ENCODE results near the gene PSD2. TPM values are rescaled to one million over a fixed set of nuclear protein-coding genes. Genes with fewer than 3 reads are reported as not detected.

The PSD2 gene
- total and polyA plus RNA-seq, 4 donors = 0.05 TPM; not detected in 3

DNA sequence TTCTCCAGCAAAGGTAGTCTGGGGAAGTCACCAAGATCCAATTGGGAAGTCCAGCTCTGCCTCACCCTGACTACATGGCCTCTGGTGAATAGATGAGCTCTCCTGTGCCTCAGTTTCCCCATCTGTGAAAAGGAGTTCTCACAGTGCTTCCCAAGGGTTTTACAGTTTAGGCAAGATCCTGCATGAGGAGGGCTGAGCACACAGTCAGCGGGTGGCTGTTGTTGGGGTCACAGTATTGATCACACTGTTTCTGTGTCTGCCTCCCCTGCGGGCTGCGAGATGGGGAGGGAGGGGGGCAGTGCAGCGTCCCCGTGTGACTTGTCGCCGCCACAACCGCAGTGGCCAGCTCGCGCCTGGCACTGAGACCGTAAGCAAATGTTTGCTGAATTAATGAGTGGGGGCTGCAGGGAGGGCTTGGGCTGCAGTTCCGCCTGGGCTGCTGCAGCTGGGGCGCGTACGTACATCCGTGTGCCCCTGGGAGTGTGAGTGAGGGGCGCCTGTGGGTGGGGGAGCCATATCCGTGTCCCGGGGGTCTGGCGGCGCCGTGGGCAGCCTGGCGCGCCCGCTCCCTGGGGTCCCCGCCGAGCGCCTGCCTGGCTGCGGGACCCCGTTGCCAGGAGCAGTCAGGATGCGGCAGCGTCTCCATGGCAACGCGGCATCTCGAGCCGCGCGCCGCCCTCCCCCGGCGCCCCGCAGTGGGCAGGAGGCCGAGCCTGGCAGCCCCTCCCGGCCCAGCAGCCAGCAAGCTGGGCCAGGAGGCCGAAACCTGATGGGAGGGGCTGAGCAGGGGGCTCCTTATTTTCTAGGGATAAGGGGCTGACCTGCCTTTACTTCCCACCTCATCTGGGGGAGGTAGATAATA, 31.4 kb upstream of the PSD2 start (continued):
- TF ChIP-seq, protein P1, sequence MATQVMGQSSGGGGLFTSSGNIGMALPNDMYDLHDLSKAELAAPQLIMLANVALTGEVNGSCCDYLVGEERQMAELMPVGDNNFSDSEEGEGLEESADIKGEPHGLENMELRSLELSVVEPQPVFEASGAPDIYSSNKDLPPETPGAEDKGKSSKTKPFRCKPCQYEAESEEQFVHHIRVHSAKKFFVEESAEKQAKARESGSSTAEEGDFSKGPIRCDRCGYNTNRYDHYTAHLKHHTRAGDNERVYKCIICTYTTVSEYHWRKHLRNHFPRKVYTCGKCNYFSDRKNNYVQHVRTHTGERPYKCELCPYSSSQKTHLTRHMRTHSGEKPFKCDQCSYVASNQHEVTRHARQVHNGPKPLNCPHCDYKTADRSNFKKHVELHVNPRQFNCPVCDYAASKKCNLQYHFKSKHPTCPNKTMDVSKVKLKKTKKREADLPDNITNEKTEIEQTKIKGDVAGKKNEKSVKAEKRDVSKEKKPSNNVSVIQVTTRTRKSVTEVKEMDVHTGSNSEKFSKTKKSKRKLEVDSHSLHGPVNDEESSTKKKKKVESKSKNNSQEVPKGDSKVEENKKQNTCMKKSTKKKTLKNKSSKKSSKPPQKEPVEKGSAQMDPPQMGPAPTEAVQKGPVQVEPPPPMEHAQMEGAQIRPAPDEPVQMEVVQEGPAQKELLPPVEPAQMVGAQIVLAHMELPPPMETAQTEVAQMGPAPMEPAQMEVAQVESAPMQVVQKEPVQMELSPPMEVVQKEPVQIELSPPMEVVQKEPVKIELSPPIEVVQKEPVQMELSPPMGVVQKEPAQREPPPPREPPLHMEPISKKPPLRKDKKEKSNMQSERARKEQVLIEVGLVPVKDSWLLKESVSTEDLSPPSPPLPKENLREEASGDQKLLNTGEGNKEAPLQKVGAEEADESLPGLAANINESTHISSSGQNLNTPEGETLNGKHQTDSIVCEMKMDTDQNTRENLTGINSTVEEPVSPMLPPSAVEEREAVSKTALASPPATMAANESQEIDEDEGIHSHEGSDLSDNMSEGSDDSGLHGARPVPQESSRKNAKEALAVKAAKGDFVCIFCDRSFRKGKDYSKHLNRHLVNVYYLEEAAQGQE (IDR thresholded peaks at IDR 0.05) = no peak

DNA sequence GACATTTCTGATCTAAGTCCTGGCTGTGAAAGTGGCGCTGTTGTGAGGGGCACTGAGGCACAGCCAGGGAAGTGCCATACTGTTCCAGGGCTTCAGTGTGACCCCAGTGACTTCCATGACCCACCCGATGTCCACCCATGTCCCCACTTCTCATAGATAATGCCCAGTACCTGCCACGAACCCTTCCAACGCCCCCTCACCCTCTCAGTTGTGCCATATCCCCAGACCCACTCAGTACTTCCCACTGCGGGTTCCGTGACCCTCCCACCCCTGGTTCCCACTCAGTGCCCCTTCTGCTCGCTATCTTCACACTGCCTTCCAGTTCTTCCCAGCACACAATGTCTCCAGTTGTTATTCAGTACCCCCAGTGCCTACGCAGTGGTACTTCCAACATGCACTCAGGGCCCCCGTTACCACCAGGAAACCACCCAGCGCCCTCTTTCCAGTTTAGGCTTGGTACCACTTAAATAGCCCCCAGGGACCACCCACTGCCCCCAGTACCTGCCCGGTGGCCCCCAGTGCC, 30.7 kb upstream of the PSD2 start:
- TF ChIP-seq, protein P2, sequence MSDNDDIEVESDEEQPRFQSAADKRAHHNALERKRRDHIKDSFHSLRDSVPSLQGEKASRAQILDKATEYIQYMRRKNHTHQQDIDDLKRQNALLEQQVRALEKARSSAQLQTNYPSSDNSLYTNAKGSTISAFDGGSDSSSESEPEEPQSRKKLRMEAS (IDR thresholded peaks at IDR 0.05) = no peak
- TF ChIP-seq HNF4A (conservative IDR thresholded peaks at IDR 0.05) (no peak), RXRA (IDR thresholded peaks at IDR 0.05) (no peak), FOXA2 (IDR thresholded peaks at IDR 0.05) (no peak), RAD21 (IDR thresholded peaks at IDR 0.05) (no peak), NR2F2 (IDR thresholded peaks at IDR 0.05) (no peak), YY1 (IDR thresholded peaks at IDR 0.05) (no peak), GABPA (IDR thresholded peaks at IDR 0.05 in 1 of 2, conservative IDR thresholded peaks at IDR 0.05 in 1 of 2) (no peak), SP1 (IDR thresholded peaks at IDR 0.05) (no peak), JUND (IDR thresholded peaks at IDR 0.05) (no peak), FOXA1 (IDR thresholded peaks at IDR 0.05) (no peak), TAF1 (conservative IDR thresholded peaks at IDR 0.05) (no peak), EGR1 (IDR thresholded peaks at IDR 0.05; ENCODE audit: low read depth in 2 of 2) (no peak)
- TF ChIP-seq, protein P3, sequence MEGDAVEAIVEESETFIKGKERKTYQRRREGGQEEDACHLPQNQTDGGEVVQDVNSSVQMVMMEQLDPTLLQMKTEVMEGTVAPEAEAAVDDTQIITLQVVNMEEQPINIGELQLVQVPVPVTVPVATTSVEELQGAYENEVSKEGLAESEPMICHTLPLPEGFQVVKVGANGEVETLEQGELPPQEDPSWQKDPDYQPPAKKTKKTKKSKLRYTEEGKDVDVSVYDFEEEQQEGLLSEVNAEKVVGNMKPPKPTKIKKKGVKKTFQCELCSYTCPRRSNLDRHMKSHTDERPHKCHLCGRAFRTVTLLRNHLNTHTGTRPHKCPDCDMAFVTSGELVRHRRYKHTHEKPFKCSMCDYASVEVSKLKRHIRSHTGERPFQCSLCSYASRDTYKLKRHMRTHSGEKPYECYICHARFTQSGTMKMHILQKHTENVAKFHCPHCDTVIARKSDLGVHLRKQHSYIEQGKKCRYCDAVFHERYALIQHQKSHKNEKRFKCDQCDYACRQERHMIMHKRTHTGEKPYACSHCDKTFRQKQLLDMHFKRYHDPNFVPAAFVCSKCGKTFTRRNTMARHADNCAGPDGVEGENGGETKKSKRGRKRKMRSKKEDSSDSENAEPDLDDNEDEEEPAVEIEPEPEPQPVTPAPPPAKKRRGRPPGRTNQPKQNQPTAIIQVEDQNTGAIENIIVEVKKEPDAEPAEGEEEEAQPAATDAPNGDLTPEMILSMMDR (IDR thresholded peaks at IDR 0.05; ENCODE audit: low read depth, low read length, missing input control) = no peak
- TF ChIP-seq, protein P1 (IDR thresholded peaks at IDR 0.05) = no peak
- TF ChIP-seq, protein P4, sequence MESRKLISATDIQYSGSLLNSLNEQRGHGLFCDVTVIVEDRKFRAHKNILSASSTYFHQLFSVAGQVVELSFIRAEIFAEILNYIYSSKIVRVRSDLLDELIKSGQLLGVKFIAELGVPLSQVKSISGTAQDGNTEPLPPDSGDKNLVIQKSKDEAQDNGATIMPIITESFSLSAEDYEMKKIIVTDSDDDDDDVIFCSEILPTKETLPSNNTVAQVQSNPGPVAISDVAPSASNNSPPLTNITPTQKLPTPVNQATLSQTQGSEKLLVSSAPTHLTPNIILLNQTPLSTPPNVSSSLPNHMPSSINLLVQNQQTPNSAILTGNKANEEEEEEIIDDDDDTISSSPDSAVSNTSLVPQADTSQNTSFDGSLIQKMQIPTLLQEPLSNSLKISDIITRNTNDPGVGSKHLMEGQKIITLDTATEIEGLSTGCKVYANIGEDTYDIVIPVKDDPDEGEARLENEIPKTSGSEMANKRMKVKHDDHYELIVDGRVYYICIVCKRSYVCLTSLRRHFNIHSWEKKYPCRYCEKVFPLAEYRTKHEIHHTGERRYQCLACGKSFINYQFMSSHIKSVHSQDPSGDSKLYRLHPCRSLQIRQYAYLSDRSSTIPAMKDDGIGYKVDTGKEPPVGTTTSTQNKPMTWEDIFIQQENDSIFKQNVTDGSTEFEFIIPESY (IDR thresholded peaks at IDR 0.05) = no peak
- H3K9ac ChIP-seq (ENCODE audit: low read depth in 1 of 2, low read length in 2 of 2) = no peak overlapping the region
- DNase-seq (ENCODE audit: low spot score) = no peak
- H3K4me1 ChIP-seq (ENCODE audit: control insufficient read depth in 4 of 4, insufficient read depth in 4 of 4, low read length in 3 of 4) = peaks cover 3 to 13% (median 8%) of the 10 kb centered on the region in 4 donors
- H3K4me3 ChIP-seq (ENCODE audit: low read depth in 1 of 3, low read length in 3 of 3) = no peak overlapping the region
- peaks cover 0 to 4% (median 0%) of the 10 kb centered on the region in 4 donors for H3K27me3 ChIP-seq (ENCODE audit: control insufficient read depth in 4 of 4, insufficient read depth in 4 of 4, low read length in 3 of 4)
- H3K27ac ChIP-seq (ENCODE audit: low read depth in 1 of 2, low read length in 2 of 2) = no peak overlapping the region
- no peaks in the 10 kb centered on the region for H3K36me3 ChIP-seq (ENCODE audit: control insufficient read depth in 4 of 4, insufficient read depth in 3 of 4, low read depth in 1 of 4, low read length in 3 of 4)
- H3K9me3 ChIP-seq (ENCODE audit: control insufficient read depth in 4 of 4, low read length in 3 of 4) = no peaks in the 10 kb centered on the region
- WGBS = 54% methylated on average over 11 of the region's 11 CpGs
